COLO668 (cell line): Measurements from ENCODE around the gene ADAM10.

Experiments used
- DNase-seq: peaks from one replicate; lab custom pipeline; 2025; ENCODE audit not compliant: unreplicated experiment; lab: John Stamatoyannopoulos, UW

Gene ADAM10

DNA sequence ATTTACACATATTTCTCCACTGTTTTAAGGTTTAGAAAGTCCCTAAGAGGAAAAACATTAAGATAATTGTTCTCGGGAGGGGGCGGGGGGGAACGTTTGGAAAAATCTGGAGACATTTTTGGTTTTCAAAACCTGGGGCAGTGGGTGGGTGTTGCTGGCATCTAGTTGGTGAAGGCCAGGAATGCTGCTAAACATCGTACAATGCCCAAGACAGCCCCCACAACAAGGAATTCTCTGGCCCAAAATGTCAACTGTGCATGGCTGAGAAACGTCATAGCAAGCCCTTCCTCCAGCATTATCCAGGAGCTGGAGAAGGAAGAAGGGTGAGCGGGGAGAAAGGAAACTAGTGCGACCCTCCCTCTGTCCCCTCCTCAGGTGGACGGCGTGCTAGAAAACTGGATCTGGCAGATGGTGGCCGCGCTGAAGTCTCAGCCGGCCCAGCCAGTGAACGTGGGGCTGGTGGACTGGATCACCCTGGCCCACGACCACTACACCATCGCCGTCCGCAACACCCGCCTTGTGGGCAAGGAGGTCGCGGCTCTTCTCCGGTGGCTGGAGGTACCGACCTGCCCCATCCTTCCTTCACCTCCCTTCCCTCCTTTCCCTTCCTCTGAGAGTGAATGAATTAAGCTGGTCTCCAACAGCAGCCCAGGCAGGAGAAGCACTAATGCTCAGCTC, 208.0 kb downstream of the ADAM10 start:
- no peak for DNase-seq

DNA sequence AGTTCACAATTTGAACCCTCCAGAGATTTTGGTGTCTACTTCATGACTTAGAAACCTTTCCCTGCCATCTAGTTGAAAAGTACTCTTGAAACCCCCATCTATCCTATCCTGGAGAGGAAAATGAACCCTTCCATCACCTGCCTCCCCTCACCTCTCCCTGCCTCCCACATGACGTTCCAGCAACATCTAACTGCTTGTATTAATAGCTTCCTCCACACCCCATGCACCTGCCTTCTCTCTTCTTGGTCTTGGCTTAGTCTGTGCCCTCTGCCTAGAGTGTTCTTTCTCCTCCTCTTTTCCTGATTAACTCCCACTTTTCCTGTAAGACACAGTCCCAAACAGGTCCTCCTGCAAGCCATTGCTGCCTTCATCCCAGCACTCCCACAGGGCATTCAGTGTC, 210.0 kb downstream of the ADAM10 start:
- DNase-seq: no peak

DNA sequence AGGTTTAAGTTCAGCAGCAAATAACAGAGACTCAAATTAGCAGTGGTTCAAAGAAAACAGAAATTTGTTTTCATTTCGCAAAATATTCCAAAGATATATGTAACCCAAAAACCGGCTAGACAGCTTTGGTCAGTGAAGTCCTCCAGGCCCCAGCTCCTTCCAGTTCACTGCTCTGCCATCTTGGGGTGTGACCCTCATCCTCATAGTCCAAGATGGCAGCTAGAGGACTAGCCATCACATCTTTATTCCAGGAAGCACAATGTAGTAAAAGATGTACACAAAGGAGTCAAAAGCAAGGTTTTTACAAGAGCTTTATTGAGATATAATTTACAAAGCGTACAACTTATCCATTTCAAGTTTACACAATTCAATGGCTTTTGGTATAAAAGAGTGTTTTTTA, 210.6 kb downstream of the ADAM10 start:
- DNase-seq: no peak
